CD4-positive, alpha-beta T cell treated with Interleukin-15 for 1 hour (primary cell): ENCODE data around the gene ARMC5.

Experiments used
- DNase-seq: peaks from one replicate; pipeline ENCODE4 v3.0.0-alpha.2; 2020

Gene ARMC5

DNA sequence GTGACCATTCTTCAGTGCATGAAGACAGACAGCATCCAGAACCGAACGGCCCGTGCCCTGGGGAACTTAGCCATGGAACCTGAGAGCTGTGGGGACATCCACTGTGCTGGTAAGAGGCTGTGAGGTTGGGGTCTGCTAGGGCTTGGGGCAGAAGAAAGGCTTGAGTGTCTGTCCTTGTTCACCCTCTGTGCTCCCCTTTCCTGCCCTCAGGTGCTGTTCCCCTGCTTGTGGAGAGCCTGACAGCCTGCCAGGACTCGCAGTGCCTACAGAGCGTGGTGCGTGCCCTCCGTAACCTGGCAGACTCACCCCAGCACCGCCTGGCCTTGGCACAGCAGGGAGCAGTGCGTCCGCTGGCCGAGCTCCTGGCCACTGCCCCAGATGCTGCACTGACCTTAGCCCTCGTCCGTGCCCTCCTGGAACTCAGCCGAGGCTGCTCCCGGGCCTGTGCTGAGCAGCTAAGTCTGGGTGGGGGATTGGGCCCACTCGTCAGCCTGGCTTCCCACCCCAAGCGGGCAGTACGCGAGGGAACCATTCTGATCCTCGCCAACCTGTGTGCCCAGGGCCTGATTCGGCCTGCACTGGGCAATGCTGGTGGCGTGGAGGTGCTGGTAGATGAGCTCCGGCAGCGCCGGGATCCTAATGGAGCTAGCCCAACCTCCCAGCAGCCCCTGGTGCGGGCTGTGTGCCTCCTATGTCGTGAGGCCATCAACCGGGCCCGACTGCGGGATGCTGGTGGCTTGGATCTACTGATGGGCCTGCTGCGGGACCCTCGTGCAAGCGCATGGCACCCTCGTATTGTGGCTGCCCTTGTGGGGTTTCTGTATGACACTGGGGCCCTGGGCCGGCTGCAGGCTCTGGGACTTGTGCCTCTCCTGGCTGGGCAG, 2.9 kb downstream of the ARMC5 start:
- DNase-seq: no peak

DNA sequence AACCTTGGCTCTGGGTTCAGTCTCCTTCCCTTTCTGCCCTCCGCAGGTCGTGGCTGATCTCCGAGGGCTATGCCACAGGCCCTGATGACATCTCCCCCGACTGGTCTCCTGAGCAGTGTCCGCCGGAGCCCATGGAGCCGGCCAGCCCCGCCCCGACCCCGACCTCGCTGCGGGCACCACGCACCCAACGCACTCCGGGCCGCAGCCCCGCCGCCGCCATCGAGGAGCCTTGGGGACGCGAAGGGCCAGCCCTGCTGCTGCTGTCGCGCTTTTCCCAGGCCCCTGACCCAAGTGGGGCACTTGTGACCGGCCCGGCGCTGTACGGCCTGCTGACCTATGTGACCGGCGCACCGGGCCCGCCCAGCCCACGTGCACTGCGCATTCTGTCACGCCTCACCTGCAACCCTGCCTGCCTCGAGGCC, 5.1 kb downstream of the ARMC5 start:
- no peak for DNase-seq

DNA sequence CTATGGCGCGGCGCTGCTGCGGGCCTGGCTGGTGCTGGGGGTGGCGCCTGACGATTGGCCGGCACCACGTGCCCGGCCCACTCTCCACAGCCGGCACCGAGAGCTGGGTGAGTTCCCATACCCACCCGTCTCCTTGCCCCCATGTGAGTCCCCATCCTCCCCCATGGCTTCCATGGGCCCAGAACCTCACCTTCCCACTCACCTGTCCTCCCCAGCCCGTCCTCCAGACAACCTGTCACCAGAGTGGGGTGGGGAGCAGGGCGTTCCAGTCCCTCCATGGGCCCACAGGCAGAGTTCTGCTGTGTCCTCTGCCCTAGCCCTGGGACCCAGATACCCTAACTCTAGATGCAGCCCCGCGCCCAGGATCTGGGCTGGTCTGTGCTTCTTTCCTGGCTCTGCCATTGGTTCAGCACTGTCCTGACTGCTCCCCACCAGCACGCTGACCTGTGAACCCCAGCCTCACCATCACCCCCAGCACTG, 5.5 kb downstream of the ARMC5 start:
- no peak for DNase-seq

DNA sequence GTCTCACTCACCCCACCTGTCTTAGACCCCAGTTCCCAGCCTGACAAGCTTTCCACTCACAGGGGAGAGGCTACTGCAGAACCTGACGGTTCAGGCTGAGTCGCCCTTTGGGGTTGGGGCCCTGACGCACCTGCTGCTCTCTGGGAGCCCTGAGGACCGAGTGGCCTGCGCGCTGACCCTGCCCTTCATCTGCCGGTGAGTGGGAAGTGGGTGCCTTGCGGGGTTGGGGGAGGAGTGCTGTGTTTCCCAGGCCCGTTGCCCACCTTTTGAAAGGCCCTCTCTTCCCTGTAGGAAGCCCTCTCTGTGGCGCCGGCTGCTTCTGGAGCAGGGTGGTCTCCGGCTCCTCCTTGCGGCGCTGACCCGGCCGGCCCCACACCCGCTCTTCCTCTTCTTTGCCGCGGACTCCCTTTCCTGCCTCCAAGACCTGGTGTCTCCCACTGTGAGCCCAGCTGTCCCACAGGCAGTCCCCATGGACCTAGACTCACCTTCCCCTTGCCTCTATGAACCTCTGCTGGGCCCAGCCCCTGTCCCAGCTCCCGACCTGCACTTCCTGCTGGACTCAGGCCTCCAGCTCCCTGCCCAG, 6.6 kb downstream of the ARMC5 start:
- DNase-seq: no peak

DNA sequence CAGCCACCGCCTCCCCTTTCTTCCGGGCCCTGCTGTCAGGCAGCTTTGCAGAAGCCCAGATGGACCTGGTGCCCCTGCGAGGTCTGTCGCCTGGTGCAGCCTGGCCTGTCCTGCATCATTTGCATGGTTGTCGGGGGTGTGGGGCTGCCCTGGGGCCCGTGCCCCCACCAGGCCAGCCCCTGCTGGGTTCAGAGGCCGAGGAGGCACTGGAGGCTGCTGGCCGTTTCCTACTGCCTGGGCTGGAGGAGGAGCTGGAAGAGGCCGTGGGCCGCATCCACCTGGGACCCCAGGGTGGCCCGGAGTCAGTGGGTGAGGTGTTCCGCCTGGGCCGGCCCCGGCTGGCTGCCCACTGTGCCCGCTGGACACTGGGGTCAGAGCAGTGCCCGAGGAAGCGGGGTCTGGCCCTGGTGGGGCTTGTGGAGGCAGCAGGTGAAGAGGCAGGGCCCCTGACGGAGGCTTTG, 7.1 kb downstream of the ARMC5 start:
- DNase-seq: no peak

DNA sequence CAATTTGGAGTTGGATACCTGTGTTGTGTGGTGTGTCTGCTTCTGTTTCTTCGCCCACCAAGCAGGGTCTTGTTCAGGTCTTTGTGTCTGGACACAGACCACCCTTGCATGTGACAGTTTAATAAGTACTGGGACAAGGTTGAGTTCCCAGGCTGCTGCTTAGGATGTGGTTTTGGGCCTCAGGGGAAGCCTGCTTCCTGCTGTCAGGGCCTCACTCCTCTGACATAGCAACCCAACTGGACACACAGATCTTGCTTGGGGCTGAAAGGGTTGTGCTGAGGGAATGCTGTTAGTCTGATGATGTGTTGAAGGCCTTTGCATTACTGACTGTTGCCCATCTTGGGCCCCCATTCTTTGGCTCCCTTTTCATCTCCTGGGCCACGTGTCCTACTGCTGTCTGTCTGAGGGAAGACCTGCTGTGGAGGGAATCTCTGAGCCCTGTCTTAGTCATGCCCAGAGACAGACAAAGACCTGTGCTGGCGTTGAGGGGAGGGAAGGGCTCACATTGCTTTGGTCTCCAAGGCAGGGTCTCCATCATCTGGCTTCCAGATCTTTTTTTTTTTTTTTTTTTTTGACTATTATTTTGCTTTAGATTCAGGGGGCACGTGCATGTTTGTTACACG, 8.0 kb downstream of the ARMC5 start:
- no peak for DNase-seq

DNA sequence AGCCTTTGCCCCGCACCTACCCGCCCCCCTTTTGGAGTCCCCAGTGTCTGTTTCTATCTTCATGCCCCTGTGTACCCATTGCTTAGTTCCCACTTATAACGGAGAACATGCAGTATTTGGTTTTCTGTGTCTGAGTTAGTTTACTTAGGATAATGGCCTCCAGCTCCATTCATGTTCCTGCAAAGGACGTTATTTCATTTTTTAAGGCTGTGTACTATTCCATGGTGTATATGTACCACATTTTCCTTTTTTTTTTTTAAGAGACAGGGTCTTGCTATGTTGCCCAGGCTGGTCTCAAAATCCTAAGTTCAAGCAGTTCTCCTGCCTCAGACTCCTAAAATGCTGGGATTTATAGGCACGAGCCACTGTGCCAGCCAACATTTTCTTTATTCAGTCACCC, 8.6 kb downstream of the ARMC5 start:
- no peak for DNase-seq

DNA sequence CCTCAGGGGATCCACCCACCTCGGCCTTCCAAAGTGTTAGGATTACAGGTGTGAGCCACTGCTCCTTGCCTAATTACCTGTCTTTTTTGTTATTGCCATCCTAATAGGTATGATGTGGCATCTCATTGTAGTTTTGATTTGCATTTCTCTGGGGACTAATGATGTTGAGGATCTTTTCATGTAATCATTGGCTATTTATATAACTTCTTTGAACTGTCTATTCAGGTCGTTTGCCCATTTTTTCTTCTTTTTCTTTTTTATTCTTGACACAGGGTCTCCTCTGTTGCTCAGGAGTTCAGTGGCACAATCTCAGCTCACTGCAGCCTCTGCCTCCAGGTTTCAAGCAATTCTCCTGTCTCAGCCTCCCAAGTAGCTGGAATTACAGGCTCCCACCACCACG, 11.3 kb downstream of the ARMC5 start:
- DNase-seq: no peak

DNA sequence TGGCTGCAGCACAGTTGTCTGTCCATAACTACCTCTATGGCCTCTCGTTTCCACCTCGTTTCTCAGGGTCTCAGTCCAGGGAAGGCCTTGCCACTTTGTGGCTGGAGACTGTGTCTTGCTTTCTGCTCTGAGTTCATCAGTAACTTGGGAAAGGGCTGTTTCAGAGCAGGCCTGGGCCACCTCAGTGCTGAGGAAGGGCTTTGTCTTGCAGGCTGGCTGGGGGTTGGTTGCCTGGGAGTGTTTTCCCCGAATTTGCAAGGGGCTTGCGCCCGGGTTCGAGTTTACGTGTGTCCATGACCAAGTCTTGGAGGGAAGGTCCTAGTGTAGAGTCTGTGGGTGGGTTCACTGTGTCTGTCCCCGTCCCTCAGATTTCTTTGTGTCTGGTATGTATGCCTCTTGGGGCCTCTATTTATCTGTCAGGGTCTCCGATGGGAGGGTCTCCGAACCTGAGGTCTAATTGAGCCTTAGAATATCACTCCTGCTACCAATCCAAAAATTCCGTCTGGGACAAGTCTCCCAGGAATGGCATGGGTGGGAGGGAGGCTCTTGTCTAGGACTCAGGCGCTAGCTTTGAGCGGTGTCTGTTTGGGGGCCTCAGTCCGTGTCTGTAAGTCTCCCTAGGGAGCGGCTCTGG, 12.1 kb downstream of the ARMC5 start:
- DNase-seq: no peak

DNA sequence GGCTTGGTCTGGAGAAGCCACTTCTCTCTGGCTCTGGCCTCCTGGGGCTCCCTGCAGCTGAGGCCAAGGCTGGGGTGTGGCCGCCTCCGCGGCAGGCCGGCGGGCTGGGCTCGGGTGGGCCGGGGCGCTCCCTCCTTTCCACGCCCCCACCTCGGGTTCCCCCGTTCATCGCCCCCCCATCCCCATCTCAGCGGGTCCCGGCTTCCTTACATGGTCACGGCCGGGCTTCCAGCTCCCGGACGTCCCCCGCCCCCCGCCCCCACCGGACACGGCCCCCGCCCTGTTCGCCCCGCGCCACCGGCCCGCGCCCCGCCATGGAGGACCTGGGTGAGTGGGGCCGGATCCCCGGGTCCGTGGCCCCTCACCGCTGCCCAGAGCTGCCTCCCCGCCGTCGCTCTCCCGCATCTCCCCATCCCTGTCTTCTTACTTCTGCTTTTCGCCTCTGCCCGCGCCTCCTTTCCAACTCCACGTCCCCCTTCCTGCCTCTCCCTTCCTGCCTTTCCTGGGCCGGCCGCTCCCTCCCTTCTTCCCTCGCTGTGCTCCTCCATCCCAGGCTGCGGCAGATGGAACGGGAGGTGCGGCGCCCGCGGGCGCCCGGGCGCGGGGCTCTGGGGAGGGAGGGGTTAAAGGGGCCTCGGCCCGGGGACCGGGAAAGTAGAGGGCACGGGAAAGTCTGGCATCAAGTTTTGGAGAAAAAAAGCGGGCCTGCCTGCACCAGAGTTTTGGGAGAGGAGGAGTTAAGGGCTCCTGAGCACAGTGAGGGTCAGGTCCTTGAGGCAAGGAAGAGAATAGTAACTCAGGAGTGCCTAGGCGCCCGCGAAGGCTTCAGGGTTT, 12.8 kb downstream of the ARMC5 start, which contains the start of gene TGFB1I1:
Gene TGFB1I1, plus strand, starts transcription at position 278 of the 834 bp plus-strand sequence. Its CDS starts 37 bp downstream, at position 315.
- no peak for DNase-seq

DNA sequence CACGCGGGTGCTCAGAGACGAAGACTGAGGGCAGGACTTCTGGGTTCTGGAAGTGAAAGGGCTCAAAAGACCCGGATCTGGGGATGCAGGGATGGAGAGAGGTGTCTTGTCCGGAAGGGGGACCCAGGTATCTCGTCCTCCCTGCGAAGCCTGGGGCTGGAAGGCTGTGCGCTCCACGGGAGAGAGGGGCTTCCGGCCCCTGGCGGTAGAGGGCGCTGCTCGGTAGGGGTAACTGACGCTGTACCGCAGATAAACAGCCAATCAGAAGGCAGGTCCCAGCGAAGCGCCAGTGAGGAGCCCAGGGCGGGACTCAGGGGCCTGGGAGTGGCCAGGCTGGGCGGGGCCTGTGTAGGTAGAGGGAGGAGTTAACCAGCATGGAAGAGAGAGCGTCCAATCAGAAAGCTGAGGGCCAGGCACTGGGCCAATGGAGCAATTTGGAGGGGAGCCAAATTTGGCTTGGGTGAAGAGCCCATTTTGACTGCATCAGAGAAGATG, 13.5 kb downstream of the ARMC5 start:
- DNase-seq: peak; percentile 42

DNA sequence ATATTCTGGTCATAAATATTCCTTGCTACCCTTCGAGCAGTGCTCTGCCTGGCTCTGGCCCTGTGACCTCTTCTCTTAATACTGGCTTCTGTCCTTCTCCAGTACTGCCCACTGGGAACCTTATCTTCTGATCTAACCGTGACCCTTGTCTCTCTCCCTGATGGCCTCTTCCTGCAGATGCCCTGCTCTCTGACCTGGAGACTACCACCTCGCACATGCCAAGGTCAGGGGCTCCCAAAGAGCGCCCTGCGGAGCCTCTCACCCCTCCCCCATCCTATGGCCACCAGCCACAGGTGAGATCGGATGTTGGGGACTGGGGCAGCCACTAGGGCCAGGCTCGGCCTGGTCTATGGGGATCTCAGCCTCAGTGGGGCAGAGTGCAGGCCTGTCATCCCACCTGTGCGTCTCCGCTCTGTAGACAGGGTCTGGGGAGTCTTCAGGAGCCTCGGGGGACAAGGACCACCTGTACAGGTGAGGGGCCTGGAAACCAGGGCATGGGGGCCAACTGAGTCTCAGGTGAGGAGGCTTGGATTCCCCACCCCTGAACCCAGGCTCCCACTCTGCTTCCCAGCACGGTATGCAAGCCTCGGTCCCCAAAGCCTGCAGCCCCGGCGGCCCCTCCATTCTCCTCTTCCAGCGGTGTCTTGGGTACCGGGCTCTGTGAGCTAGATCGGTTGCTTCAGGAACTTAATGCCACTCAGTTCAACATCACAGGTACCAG, 14.1 kb downstream of the ARMC5 start:
- DNase-seq: no peak

DNA sequence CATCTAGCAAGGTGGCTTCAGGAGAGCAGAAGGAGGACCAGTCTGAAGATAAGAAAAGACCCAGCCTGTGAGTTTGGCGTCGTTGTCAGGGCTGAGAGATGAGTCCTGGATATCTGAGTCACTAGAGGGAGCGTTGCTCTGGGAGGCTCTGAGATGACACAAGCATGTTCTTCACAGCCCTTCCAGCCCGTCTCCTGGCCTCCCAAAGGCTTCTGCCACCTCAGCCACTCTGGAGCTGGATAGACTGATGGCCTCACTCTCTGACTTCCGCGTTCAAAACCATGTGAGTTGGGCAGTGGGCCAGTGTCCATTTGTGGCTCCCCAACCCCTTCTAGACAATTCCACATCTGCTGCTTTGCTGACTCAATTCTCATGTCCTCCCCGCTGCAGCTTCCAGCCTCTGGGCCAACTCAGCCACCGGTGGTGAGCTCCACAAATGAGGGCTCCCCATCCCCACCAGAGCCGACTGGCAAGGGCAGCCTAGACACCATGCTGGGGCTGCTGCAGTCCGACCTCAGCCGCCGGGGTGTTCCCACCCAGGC, 14.9 kb downstream of the ARMC5 start:
- DNase-seq: no peak

DNA sequence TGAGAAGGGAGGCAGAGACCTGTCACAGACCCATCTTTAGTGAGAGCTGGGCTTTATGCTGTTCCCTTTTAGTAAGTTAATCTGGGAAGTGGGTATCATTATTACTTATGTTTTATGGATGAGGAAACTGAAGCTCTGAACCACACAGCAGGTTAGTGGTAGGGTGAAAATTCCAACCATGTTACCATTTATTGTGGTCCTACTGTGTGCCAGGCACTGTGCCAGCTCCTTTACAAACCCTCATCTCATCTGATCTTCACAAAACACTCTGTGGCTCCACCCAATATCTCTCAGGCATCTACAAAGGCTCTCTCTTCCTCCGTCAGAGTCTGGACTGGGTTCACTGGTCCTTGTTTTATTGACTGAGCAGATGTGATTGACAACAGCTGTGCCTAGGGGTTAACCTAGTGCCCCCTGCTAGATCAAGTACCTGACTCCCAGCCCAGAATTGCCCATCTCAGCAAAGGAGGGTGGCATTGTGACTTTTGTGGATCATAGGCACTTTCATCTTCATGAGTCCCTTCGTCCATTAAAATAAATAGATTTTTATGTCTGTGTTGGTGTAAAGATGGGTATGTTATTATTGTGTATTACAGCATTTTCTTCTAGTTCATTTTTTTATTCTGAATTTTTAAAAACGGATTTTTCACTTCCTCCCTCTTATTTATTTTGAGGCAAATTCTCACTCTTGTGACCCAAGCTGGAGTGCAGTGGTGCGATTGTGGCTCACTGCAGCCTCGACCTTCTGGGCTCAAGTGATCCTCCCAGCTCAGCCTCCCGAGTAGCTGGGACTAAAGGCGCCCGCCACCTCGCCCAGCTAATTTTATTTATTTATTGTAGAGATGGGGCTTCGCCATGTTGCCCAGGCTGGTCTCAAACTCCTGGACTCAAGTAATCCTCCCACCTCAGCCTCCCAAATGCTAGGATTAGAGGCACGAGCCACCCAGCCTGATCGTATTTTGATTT, 15.8 kb downstream of the ARMC5 start:
- no peak for DNase-seq

DNA sequence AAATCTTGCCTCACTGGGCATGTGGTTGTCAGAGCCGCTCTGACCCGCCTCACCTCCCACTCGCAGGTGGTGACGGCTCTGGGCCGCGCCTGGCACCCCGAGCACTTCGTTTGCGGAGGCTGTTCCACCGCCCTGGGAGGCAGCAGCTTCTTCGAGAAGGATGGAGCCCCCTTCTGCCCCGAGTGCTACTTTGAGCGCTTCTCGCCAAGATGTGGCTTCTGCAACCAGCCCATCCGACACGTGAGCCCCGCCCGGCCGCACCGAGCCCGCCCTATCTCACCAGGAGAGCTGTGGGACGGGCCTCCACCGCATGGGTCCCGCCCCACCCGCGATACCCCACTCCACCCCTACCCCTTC, 16.6 kb downstream of the ARMC5 start:
- DNase-seq: no peak

DNA sequence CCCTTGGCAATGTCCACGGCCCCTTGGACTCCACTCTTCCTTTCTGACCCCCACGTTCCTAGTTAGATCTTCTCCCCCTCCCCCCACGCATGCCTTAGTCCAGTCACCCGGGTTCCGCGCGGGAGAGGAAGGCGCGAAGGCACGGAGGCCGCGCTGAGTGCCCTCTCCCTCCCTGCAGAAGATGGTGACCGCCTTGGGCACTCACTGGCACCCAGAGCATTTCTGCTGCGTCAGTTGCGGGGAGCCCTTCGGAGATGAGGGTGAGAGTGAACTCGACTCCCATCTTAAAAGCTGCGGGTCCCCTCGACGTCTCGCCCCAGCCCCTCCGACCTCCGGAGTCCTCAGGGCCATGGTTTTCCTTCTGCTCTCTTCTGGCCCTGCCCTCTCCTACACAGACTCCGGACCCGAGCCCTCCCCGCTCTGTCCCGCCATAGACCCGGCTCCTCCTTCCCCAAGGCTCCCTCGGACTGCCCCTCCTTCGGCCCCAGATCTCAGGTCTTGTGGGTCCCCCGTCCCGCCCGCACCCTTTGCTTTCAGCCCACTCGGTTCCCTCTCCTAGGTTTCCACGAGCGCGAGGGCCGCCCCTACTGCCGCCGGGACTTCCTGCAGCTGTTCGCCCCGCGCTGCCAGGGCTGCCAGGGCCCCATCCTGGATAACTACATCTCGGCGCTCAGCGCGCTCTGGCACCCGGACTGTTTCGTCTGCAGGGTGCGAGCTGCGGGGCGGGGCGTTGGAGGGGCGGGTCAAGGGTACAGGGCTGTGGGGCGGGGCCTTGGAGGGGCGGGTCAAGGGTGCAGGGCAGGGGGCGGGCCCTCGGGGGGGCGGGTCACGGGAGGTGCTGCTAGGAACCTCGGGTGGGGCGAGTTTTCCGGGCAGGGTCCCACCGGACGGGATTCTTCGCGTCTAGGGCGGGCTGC, 17.3 kb downstream of the ARMC5 start:
- peak; percentile 89 for DNase-seq

DNA sequence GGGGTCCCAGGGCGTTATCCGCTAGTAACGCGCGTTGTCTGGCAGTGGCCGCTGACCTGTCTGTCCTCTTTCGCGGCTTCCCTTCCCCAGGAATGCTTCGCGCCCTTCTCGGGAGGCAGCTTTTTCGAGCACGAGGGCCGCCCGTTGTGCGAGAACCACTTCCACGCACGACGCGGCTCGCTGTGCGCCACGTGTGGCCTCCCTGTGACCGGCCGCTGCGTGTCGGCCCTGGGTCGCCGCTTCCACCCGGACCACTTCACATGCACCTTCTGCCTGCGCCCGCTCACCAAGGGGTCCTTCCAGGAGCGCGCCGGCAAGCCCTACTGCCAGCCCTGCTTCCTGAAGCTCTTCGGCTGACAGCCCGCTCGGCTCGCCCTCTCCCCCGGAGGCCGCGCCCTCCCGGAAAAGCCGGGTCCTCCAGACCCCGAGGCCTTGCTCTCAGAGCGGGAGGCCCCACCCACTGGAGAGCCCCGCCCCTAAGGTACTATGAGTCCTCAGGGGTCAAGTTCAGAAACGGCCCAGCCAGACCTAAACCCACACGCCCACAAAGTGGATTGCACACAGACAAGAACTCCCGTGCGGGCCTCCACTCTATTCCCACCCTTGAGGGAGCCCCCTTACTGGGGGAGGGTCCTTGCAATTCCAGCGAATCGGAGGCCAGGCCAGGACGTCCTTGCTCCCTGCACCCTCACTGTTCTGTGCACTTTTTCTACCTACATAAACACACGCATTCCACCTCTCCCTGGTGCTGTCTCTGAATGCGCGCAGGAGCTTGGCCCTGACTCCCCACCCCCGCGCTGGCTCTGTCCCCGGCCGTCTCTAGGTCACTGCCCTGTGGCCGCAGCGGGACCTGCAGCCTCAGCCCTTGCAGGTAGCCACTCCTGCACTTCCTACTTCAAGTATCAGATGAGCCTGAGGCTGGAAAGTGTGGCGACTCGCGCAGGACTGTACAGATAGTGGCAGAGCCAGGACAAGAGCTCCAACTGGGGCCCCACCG, 18.2 kb downstream of the ARMC5 start:
- peak; percentile 38 for DNase-seq
